HS-5 (cell line): Measurements from ENCODE around the gene SIGLEC8.
"Not testable (repeated sequence)": the region's sequence is repeated elsewhere in the genome, so short reads cannot be mapped to it uniquely, and the experiment has no call there.

Experiments
- DNase-seq: peaks from one replicate; pipeline ENCODE4 v3.0.0-alpha.2; 2012; ENCODE audit warnings: low read depth

Gene SIGLEC8

GRCh38 chr19:51458051-51458645 lies at the start of gene SIGLEC8:
SIGLEC8 (minus strand) TSS chr19:51458454; CDS start chr19:51458387, 67 bp downstream.
- no peak for DNase-seq

- no peak for DNase-seq
Observed at GRCh38 chr19:51507640-51508058, 49.4 kb upstream of the SIGLEC8 start.

GRCh38 chr19:51507192-51507591 lies 48.9 kb upstream of the SIGLEC8 start:
- DNase-seq = no peak

GRCh38 chr19:51505904-51506303 lies 47.6 kb upstream of the SIGLEC8 start:
- no peak for DNase-seq

GRCh38 chr19:51503896-51504295 lies 45.6 kb upstream of the SIGLEC8 start:
- no peak for DNase-seq

GRCh38 chr19:51503286-51503817 lies 45.1 kb upstream of the SIGLEC8 start:
- no peak for DNase-seq

- DNase-seq = no peak
Observed at GRCh38 chr19:51501594-51502263, 43.5 kb upstream of the SIGLEC8 start, which contains the start of gene SIGLEC12. SIGLEC12 (minus strand) TSS chr19:51501800; CDS start chr19:51501733, 67 bp downstream.

- DNase-seq = not testable (repeated sequence)
Observed at GRCh38 chr19:51500931-51501330, 42.7 kb upstream of the SIGLEC8 start.

GRCh38 chr19:51497666-51498065 lies 39.4 kb upstream of the SIGLEC8 start:
- no peak for DNase-seq

GRCh38 chr19:51493776-51494175 lies 35.5 kb upstream of the SIGLEC8 start:
- DNase-seq = no peak

- DNase-seq = no peak
Observed at GRCh38 chr19:51491586-51491985, 33.3 kb upstream of the SIGLEC8 start.

GRCh38 chr19:51490676-51491075 lies 32.4 kb upstream of the SIGLEC8 start:
- no peak for DNase-seq

GRCh38 chr19:51489113-51489512 lies 30.9 kb upstream of the SIGLEC8 start:
- DNase-seq = no peak

GRCh38 chr19:51488491-51488890 lies 30.2 kb upstream of the SIGLEC8 start:
- DNase-seq = no peak

GRCh38 chr19:51485960-51486660 lies 27.9 kb upstream of the SIGLEC8 start:
- no peak for DNase-seq

GRCh38 chr19:51480590-51480989 lies 22.3 kb upstream of the SIGLEC8 start:
- DNase-seq = no peak

GRCh38 chr19:51479531-51480331 lies 21.5 kb upstream of the SIGLEC8 start:
- DNase-seq = no peak

- DNase-seq = no peak
Observed at GRCh38 chr19:51478381-51479234, 20.4 kb upstream of the SIGLEC8 start, which contains the start of gene CEACAM18. CEACAM18 (plus strand) TSS chr19:51478539.

GRCh38 chr19:51477344-51477743 lies 19.1 kb upstream of the SIGLEC8 start:
- DNase-seq = no peak

GRCh38 chr19:51476164-51476563 lies 17.9 kb upstream of the SIGLEC8 start:
- DNase-seq = no peak
